Effector memory CD4-positive, alpha-beta T cell (primary cell): ENCODE measurements around the gene L3MBTL4.

Source experiments
- DNase-seq, 3 donors: peaks; one replicate each; pipeline ENCODE4 v3.0.0-alpha.2; 2020
- H3K27ac ChIP-seq: 2 replicates; pipeline ENCODE4 v1.7.0; 2013; ENCODE audit warnings: mild to moderate bottlenecking, low read length, moderate library complexity; ENCODE audit not compliant: insufficient read depth, poor library complexity, severe bottlenecking
- H3K27me3 ChIP-seq: replicated peaks from 2 replicates; pipeline ENCODE4 v1.7.0; 2013; ENCODE audit warnings: mild to moderate bottlenecking, low read length; ENCODE audit not compliant: insufficient read depth, control insufficient read depth, poor library complexity, severe bottlenecking
- H3K36me3 ChIP-seq: 2 replicates; pipeline ENCODE4 v1.7.0; 2013; ENCODE audit warnings: mild to moderate bottlenecking, low read length, moderate library complexity; ENCODE audit not compliant: control insufficient read depth, insufficient read depth
- H3K4me1 ChIP-seq: 2 replicates; pipeline ENCODE4 v1.7.0; 2013; ENCODE audit warnings: low read length, mild to moderate bottlenecking; ENCODE audit not compliant: control insufficient read depth, insufficient read depth, poor library complexity, severe bottlenecking
- H3K4me3 ChIP-seq: 2 replicates; pipeline ENCODE4 v1.7.0; 2013; ENCODE audit warnings: low read length, low read depth, mild to moderate bottlenecking; ENCODE audit not compliant: insufficient read depth, poor library complexity, severe bottlenecking
- H3K9me3 ChIP-seq: 2 replicates; pipeline ENCODE4 v1.7.0; 2013; ENCODE audit warnings: mild to moderate bottlenecking, low read length, moderate library complexity; ENCODE audit not compliant: control insufficient read depth

L3MBTL4 gene

DNA sequence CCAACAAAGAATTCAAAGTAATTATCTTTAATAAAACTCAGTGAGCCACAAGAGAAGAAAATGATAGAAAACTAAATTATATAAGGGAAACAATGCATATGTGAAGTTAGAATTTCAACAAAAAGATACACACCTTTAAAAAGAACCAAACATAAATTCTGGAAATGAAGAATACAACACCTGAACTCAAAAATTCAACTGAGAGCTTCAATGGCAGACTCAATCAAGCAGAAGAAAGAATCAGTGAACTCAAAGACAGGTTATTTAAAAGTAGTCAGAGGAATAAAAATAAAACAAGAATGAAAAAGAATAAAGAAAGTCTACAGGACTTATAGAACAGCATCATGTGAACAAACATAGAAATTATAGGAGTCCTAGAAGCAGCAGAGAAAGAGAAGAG is 73.4 kb downstream of the L3MBTL4 start:
- Histone ChIP-seq H3K27me3 (no peaks in the 10 kb centered on the region), H3K36me3 (no peaks in the 10 kb centered on the region), H3K4me3 (no peak overlapping the region), H3K4me1 (no peaks in the 10 kb centered on the region), H3K27ac (no peak overlapping the region), H3K9me3 (no peaks in the 10 kb centered on the region)
- DNase-seq: no peak

DNA sequence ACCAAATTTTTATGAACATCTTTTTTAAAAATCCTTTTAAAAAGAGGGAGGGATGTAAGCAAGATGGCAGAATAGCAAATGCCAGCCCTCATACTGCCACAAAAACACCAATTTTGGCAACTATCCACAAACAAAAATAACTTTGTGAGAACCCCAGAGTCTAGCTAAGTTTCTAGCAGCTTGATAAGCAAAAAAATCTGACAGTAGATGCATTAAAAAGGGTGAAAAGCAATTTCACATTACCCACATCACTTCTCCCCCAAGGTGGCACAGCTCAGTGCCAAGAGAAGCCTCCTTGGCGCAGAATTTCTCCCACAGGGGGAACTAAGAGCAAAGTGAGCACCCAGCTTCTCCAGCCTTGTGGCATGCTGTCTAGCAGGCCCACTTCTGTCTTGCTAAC is 74.6 kb downstream of the L3MBTL4 start:
- DNase-seq: no peak
- no peaks in the 10 kb centered on the region for H3K36me3 ChIP-seq
- no peaks in the 10 kb centered on the region for H3K27me3 ChIP-seq
- no peaks in the 10 kb centered on the region for H3K4me1 ChIP-seq
- H3K9me3 ChIP-seq: no peaks in the 10 kb centered on the region
- H3K4me3 ChIP-seq: no peak overlapping the region
- no peak overlapping the region for H3K27ac ChIP-seq

- Histone ChIP-seq H3K27me3 (no peaks in the 10 kb centered on the region), H3K4me1 (no peaks in the 10 kb centered on the region), H3K27ac (no peak overlapping the region), H3K36me3 (no peaks in the 10 kb centered on the region), H3K9me3 (no peaks in the 10 kb centered on the region), H3K4me3 (no peak overlapping the region)
- DNase-seq: no peak
These were observed 78.5 kb downstream of the L3MBTL4 start for GRCh38 chr18:6336239-6336638.

DNA sequence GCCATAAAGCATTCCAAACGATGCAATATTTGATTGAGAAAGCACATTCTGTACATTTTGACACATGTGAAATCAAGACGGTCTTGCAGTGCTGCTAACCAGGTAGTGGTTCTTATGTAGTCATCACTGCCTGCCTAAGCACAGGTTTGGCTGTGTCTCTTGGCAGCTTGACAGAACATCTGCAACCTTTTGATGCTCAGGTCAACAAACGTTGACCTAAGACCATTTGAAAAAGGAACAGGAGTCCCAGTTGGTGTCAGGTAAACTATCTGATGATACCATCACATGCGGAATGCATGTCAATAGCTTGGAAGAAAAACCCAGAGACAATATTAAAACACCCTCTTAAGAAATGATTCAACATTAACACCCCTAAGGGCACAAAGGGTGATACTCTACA is 80.7 kb downstream of the L3MBTL4 start:
- no peak overlapping the region for H3K27ac ChIP-seq
- H3K4me3 ChIP-seq: no peak overlapping the region
- DNase-seq: no peak
- no peaks in the 10 kb centered on the region for H3K4me1 ChIP-seq
- H3K36me3 ChIP-seq: no peaks in the 10 kb centered on the region
- H3K27me3 ChIP-seq: no peaks in the 10 kb centered on the region
- no peaks in the 10 kb centered on the region for H3K9me3 ChIP-seq

GRCh38 chr18:6331872-6332271 is 82.8 kb downstream of the L3MBTL4 start:
- Histone ChIP-seq H3K4me1 (no peaks in the 10 kb centered on the region), H3K9me3 (no peaks in the 10 kb centered on the region), H3K36me3 (no peaks in the 10 kb centered on the region), H3K4me3 (no peak overlapping the region), H3K27me3 (no peaks in the 10 kb centered on the region), H3K27ac (no peak overlapping the region)
- DNase-seq: no peak

GRCh38 chr18:6330786-6331185 is 83.9 kb downstream of the L3MBTL4 start:
- H3K27me3 ChIP-seq: no peaks in the 10 kb centered on the region
- H3K4me1 ChIP-seq: no peaks in the 10 kb centered on the region
- no peaks in the 10 kb centered on the region for H3K9me3 ChIP-seq

GRCh38 chr18:6328621-6329010 is 86.1 kb downstream of the L3MBTL4 start:
- H3K4me1 ChIP-seq: no peaks in the 10 kb centered on the region
- H3K27ac ChIP-seq: no peak overlapping the region
- H3K36me3 ChIP-seq: no peaks in the 10 kb centered on the region
- H3K9me3 ChIP-seq: no peaks in the 10 kb centered on the region
- no peak for DNase-seq
- H3K27me3 ChIP-seq: no peaks in the 10 kb centered on the region
- no peak overlapping the region for H3K4me3 ChIP-seq

More at GRCh38 chr18:6330786-6331185, 83.9 kb downstream of the L3MBTL4 start:
- H3K4me3 ChIP-seq: no peak overlapping the region
- no peak overlapping the region for H3K27ac ChIP-seq
- no peak for DNase-seq
- H3K36me3 ChIP-seq: no peaks in the 10 kb centered on the region

DNA sequence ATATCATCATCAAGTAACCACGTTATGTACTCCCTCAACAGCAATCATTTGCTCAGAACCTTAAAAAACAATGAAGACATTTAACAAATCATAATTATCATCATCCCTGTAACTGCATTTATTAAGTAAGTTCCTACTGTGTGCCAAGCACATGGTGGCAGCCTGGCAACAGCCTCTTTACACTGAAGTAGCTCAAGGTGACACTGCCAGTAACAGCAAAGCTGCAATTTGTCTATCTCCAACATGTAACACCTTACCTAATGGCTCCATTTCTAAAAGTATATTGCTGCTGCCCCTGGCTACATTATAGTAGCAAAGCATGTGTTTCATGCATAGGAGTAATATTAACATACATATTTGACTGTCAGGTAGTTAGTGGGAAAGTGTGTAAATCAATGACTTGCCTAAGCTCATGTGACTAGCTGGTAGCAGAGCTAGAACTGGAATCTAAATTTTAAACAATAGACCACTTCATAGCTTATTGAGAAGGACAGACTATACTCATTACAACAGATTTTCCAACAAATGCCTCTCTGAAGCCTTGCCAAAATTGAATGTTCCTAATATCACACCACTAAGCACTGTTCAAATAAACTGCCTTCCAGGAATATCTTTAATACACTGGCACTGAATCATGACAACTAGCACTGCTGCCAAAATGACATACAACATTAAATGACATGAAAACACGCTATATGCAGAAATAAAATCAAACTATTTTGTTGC is 86.7 kb downstream of the L3MBTL4 start:
- Histone ChIP-seq H3K4me3 (no peak overlapping the region), H3K4me1 (no peaks in the 10 kb centered on the region), H3K36me3 (no peaks in the 10 kb centered on the region), H3K27ac (no peak overlapping the region), H3K27me3 (no peaks in the 10 kb centered on the region), H3K9me3 (no peaks in the 10 kb centered on the region)
- no peak for DNase-seq

- no peak for DNase-seq
- Histone ChIP-seq H3K9me3 (no peaks in the 10 kb centered on the region), H3K36me3 (no peaks in the 10 kb centered on the region), H3K27ac (no peak overlapping the region), H3K4me1 (no peaks in the 10 kb centered on the region), H3K27me3 (no peaks in the 10 kb centered on the region), H3K4me3 (no peak overlapping the region)
These were observed 87.2 kb downstream of the L3MBTL4 start for GRCh38 chr18:6327485-6327884.

- Histone ChIP-seq H3K36me3 (no peaks in the 10 kb centered on the region), H3K27me3 (no peaks in the 10 kb centered on the region), H3K4me3 (no peak overlapping the region), H3K27ac (no peak overlapping the region), H3K4me1 (no peaks in the 10 kb centered on the region), H3K9me3 (no peaks in the 10 kb centered on the region)
- no peak for DNase-seq
These were observed 88.1 kb downstream of the L3MBTL4 start for GRCh38 chr18:6326566-6326965.
